22Rv1 (cell line): Measurements from ENCODE around the gene TCEANC.

Source experiments
- H3K27ac ChIP-seq: fragments of 450-650 bp; 2 replicates; pipeline ENCODE4 v1.5.1; 2017
- CTCF ChIP-seq: fragments of 450-650 bp; IDR thresholded peaks from 2 replicates; pipeline ENCODE4 v1.5.1; 2017; ENCODE audit warnings: mild to moderate bottlenecking
- ZFX ChIP-seq: fragments of 450-650 bp; IDR thresholded peaks from 2 replicates; pipeline ENCODE4 v1.6.1; 2017; ENCODE audit warnings: antibody characterized with exemption, borderline replicate concordance

Gene TCEANC

GRCh38 chrX:13658602-13659001 is 5.7 kb downstream of the TCEANC start:
- no peak overlapping the region for H3K27ac ChIP-seq
- peak; percentile 65 for TF ChIP-seq CTCF
- TF ChIP-seq ZFX, result no peak

- H3K27ac ChIP-seq, result no peak overlapping the region
These were observed 6.1 kb downstream of the TCEANC start for GRCh38 chrX:13659063-13659462.

GRCh38 chrX:13661735-13662288 is 8.9 kb downstream of the TCEANC start:
- no peak overlapping the region for H3K27ac ChIP-seq
- TF ChIP-seq CTCF (no peak), ZFX (no peak)

More at GRCh38 chrX:13659063-13659462, 6.1 kb downstream of the TCEANC start:
- TF ChIP-seq CTCF (no peak), ZFX (no peak)

- H3K27ac ChIP-seq, result no peak overlapping the region
- no peak for TF ChIP-seq ZFX
- TF ChIP-seq CTCF, result no peak
These were observed 9.4 kb downstream of the TCEANC start for GRCh38 chrX:13662355-13662791.

GRCh38 chrX:13664020-13664419 is 11.1 kb downstream of the TCEANC start:
- no peak for TF ChIP-seq CTCF
- no peak for TF ChIP-seq ZFX
- H3K27ac ChIP-seq, result no peak overlapping the region

GRCh38 chrX:13666836-13667235 is 13.9 kb downstream of the TCEANC start:
- no peak overlapping the region; the same call in 1 of the 2 replicates for H3K27ac ChIP-seq
- TF ChIP-seq ZFX (no peak), CTCF (no peak)

- no peak for TF ChIP-seq ZFX
- TF ChIP-seq CTCF, result no peak
- H3K27ac ChIP-seq, result peak overlapping the region; percentile 75
These were observed 15.0 kb downstream of the TCEANC start for GRCh38 chrX:13667919-13668318.
